HepG2 (cell line): ENCODE results near the gene PASK. TPM values are rescaled to one million over a fixed set of nuclear protein-coding genes. Genes with fewer than 3 reads are reported as not detected.

Experiments used
- ATAC-seq: fragments of 200-7000 bp; cut with Tn5 transposase; 3 replicates; pipeline ENCODE4 v1.9.1; 2020; ENCODE audit warnings: mild to moderate bottlenecking, moderate library complexity
- BruUV-seq: library from RNA; stranded (reverse); fragments of 400-500 nt; replicated peaks from 2 replicates; lab custom pipeline; 2021; lab: Mats Ljungman, UMichigan
- CTCF ChIA-PET: fragments of 300-600 bp; formaldehyde crosslinking; extraction: SDS; loops from one replicate; lab custom pipeline; 2021; ENCODE audit warnings: low total read pairs, inconsistent platforms, low intra/inter-chr PET ratio; lab: Yijun Ruan, JAX
- POLR2A ChIA-PET: fragments of 350-600 bp; sonication (Branson Sonifier 250); formaldehyde crosslinking; loops from one replicate; lab custom pipeline; 2020; ENCODE audit warnings: antibody characterized with exemption, inconsistent platforms; lab: Yijun Ruan, JAX
- DNase-seq: peaks from one replicate; pipeline ENCODE4 v3.0.0-alpha.2; 2015; ENCODE audit warnings: low spot score
- FAIRE-seq: peaks from 3 replicates; lab custom pipeline; 2011; peaks lifted over from hg19 to GRCh38; lab: Jason Lieb, UNC
- H2AFZ ChIP-seq: one replicate; pipeline ENCODE4 v1.6.1; 2011; ENCODE audit warnings: low read length, inconsistent platforms
- H3K27ac ChIP-seq: fragments of 300-600 bp; 3 replicates; pipeline ENCODE4 v1.8.0; 2011; ENCODE audit warnings: mixed run types, mild to moderate bottlenecking, mixed read lengths, low read length, inconsistent platforms; ENCODE audit not compliant: insufficient read depth; ENCODE audit errors: extremely low read length
- H3K27me3 ChIP-seq, 2 experiments: fragments of 200-600 bp in 1 of 2; 2 replicates in 1 of 2; 3 replicates in 1 of 2; pipeline versions ENCODE4 v1.6.0 to v1.8.0; 2011; ENCODE audit warnings: low read length in 2 of 2, mild to moderate bottlenecking in 2 of 2, moderate library complexity in 2 of 2, inconsistent platforms in 1 of 2; ENCODE audit not compliant: insufficient read depth in 2 of 2, control insufficient read depth in 1 of 2
- H3K36me3 ChIP-seq, 2 experiments: fragments of 200-600 bp in 1 of 2; replicated peaks in 1 of 2; 2 replicates in 1 of 2; 3 replicates in 1 of 2; pipeline versions ENCODE4 v1.5.1 to v1.8.0; 2011; ENCODE audit warnings: low read length in 2 of 2, inconsistent platforms in 1 of 2; ENCODE audit not compliant: insufficient read depth in 2 of 2, control insufficient read depth in 1 of 2
- H3K4me1 ChIP-seq: 2 replicates; pipeline ENCODE4 v1.5.1; 2012; ENCODE audit warnings: low read length, inconsistent platforms; ENCODE audit not compliant: insufficient read depth
- H3K4me2 ChIP-seq: 2 replicates; pipeline ENCODE4 v1.6.0; 2011; ENCODE audit warnings: low read depth, low read length, inconsistent platforms
- H3K4me3 ChIP-seq, 3 experiments: fragments of 200-600 bp in 1 of 3; sonication (generic), shearing (Covaris generic) in 1 of 3; replicated peaks in 1 of 3; 2 replicates each; pipeline ENCODE4 v1.5.1; 2011 to 2016; ENCODE audit warnings: low read length in 3 of 3, inconsistent platforms in 2 of 3, low read depth in 2 of 3, mild to moderate bottlenecking in 2 of 3, control low read depth in 1 of 3, mixed read lengths in 1 of 3; ENCODE audit not compliant: insufficient read depth in 1 of 3
- H3K79me2 ChIP-seq: one replicate; pipeline ENCODE4 v1.6.1; 2011; ENCODE audit warnings: low read length, inconsistent platforms; ENCODE audit not compliant: insufficient read depth
- H3K9ac ChIP-seq: 2 replicates; pipeline ENCODE4 v1.6.0; 2011; ENCODE audit warnings: mild to moderate bottlenecking, low read depth, low read length, inconsistent platforms; ENCODE audit not compliant: insufficient read depth
- H3K9me3 ChIP-seq: 2 replicates; pipeline ENCODE4 v1.5.1; 2012; ENCODE audit warnings: mild to moderate bottlenecking, low read length
- H4K20me1 ChIP-seq: 2 replicates; pipeline ENCODE4 v1.6.0; 2011; ENCODE audit warnings: inconsistent platforms, mild to moderate bottlenecking, low read length, moderate library complexity; ENCODE audit not compliant: insufficient read depth
- ZSCAN31 ChIP-seq: sonication (generic); formaldehyde crosslinking; IDR thresholded peaks from 2 replicates; pipeline ENCODE4 v1.5.0; 2020; ENCODE audit warnings: low read depth, mild to moderate bottlenecking, missing genetic modification reagents
- WGBS: methylation state at CpG from one replicate; pipeline ENCODE4 v1.1.6; 2017; ENCODE audit warnings: low lambda C conversion rate; 5-methylcytosine and 5-hydroxymethylcytosine counted together
- in situ Hi-C: cut with HindIII; loops from 2 replicates; pipeline ENCODE4 v1.10.0; 2017; ENCODE audit warnings: low pct_unique_long_range_greater_than_20kb; ENCODE audit not compliant: extremely low pct_ligation_motif_present
- intact Hi-C: fragments of 100-400 bp; cut with micrococcal nuclease; formaldehyde crosslinking; loops from one replicate; pipeline ENCODE4 v1.10.0; 2022; ENCODE audit not compliant: unreplicated experiment
- polyA plus RNA-seq, 8 experiments: library from polyadenylated mRNA; depleted of rRNA in 3 of 8; stranded (reverse) in 7 of 8; unstranded in 1 of 8; fragments of >200 nt; fragmentation: Illumina TruSeq in 4 of 8; extraction: Trizol in 4 of 8; gene quantifications; 2 replicates each; pipeline versions ENCODE4 v1.2.1 to v1.2.3, GENCODE V29; 2011 to 2016; ENCODE audit warnings: low read depth in 4 of 8, missing spikeins in 1 of 8, mixed read lengths in 1 of 8; ENCODE audit not compliant: insufficient read depth in 1 of 8
- total RNA-seq, 5 experiments: library from RNA; depleted of rRNA; stranded (reverse); fragments of >200 nt; fragmentation: Illumina TruSeq; extraction: Trizol; gene quantifications; 2 replicates each; pipeline ENCODE4 v1.2.3, GENCODE V29; 2016; ENCODE audit warnings: low read depth in 1 of 5
- TF ChIP-seq, protein P1 (sequence below): sonication (generic); formaldehyde crosslinking; IDR thresholded peaks from 2 replicates; pipeline ENCODE4 v1.5.1; 2020; ENCODE audit warnings: missing genetic modification reagents, mild to moderate bottlenecking, borderline replicate concordance
- TF ChIP-seq, protein P2 (sequence below): sonication (generic); formaldehyde crosslinking; IDR thresholded peaks from 2 replicates; pipeline ENCODE4 v1.5.0; 2020; ENCODE audit warnings: mild to moderate bottlenecking, missing genetic modification reagents, borderline replicate concordance
- TF ChIP-seq, protein P3 (sequence below): sonication (generic); formaldehyde crosslinking; IDR thresholded peaks from 2 replicates; pipeline ENCODE4 v1.9.0; 2021; ENCODE audit warnings: missing genetic modification reagents, borderline replicate concordance

The PASK gene
- total and polyA plus RNA-seq, 2 of the 13 experiments (the other 11 are each of a cell fraction or from before 2014, with no cell fraction given) = 6.9 to 17.0 TPM

DNA sequence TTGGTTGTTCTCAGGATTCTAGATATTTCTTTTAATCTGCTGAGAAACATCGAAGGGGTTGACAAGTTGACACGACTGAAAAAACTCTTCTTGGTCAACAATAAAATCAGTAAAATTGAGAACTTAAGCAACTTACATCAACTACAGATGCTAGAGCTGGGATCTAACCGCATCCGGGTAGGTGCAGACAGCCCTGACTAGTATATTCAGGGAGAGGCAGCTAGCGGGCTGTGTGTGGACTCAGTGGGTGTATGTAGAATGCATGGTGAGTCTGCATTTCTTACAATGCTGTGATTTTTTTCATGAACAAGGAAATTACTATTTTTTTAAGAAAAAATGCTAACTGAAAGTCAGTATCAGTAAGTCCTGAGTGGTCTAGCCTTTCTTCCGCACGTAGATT, 11.0 kb upstream of the PASK start:
- no peak overlapping the region for H3K27ac ChIP-seq
- WGBS = 96% methylated on average over 7 of the region's 7 CpGs
- intact Hi-C loops = no loop called here
- in situ Hi-C loops = no loop called here
- FAIRE-seq (no peak), ATAC-seq (no peak), DNase-seq (no peak)
- no peak overlapping the region for H3K4me2 ChIP-seq
- H3K9ac ChIP-seq = no peak overlapping the region
- ChIA-PET POLR2A (no interaction called here), CTCF (no interaction called here)
- H3K4me3 ChIP-seq = no peak overlapping the region
- TF ChIP-seq, protein P1, sequence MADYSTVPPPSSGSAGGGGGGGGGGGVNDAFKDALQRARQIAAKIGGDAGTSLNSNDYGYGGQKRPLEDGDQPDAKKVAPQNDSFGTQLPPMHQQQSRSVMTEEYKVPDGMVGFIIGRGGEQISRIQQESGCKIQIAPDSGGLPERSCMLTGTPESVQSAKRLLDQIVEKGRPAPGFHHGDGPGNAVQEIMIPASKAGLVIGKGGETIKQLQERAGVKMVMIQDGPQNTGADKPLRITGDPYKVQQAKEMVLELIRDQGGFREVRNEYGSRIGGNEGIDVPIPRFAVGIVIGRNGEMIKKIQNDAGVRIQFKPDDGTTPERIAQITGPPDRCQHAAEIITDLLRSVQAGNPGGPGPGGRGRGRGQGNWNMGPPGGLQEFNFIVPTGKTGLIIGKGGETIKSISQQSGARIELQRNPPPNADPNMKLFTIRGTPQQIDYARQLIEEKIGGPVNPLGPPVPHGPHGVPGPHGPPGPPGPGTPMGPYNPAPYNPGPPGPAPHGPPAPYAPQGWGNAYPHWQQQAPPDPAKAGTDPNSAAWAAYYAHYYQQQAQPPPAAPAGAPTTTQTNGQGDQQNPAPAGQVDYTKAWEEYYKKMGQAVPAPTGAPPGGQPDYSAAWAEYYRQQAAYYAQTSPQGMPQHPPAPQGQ = no peak
- TF ChIP-seq ZSCAN31 (CRISPR knock-in tag) = no peak
- TF ChIP-seq, protein P2, sequence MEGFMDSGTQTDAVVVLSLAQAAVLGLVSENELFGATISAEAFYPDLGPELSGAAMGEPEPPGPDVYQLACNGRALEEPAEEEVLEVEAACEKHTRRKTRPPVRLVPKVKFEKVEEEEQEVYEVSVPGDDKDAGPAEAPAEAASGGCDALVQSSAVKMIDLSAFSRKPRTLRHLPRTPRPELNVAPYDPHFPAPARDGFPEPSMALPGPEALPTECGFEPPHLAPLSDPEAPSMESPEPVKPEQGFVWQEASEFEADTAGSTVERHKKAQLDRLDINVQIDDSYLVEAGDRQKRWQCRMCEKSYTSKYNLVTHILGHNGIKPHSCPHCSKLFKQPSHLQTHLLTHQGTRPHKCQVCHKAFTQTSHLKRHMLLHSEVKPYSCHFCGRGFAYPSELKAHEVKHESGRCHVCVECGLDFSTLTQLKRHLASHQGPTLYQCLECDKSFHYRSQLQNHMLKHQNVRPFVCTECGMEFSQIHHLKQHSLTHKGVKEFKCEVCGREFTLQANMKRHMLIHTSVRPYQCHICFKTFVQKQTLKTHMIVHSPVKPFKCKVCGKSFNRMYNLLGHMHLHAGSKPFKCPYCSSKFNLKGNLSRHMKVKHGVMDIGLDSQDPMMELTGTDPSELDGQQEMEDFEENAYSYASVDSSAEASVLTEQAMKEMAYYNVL (CRISPR knock-in tag) = no peak
- TF ChIP-seq, protein P3, sequence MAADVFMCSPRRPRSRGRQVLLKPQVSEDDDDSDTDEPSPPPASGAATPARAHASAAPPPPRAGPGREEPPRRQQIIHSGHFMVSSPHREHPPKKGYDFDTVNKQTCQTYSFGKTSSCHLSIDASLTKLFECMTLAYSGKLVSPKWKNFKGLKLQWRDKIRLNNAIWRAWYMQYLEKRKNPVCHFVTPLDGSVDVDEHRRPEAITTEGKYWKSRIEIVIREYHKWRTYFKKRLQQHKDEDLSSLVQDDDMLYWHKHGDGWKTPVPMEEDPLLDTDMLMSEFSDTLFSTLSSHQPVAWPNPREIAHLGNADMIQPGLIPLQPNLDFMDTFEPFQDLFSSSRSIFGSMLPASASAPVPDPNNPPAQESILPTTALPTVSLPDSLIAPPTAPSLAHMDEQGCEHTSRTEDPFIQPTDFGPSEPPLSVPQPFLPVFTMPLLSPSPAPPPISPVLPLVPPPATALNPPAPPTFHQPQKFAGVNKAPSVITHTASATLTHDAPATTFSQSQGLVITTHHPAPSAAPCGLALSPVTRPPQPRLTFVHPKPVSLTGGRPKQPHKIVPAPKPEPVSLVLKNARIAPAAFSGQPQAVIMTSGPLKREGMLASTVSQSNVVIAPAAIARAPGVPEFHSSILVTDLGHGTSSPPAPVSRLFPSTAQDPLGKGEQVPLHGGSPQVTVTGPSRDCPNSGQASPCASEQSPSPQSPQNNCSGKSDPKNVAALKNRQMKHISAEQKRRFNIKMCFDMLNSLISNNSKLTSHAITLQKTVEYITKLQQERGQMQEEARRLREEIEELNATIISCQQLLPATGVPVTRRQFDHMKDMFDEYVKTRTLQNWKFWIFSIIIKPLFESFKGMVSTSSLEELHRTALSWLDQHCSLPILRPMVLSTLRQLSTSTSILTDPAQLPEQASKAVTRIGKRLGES (CRISPR knock-in tag) = no peak
- H3K27me3 ChIP-seq = no peaks in the 10 kb centered on the region
- H3K4me1 ChIP-seq = no peaks in the 10 kb centered on the region
- H2AFZ ChIP-seq = no peak overlapping the region
- no TSS peak for BruUV-seq
- H4K20me1 ChIP-seq = no peaks in the 10 kb centered on the region
- no peaks in the 10 kb centered on the region for H3K9me3 ChIP-seq
- H3K79me2 ChIP-seq = no peaks in the 10 kb centered on the region
- peaks cover 20 to 50% of the 10 kb centered on the region in 2 experiments for H3K36me3 ChIP-seq
